ENCODE data around the gene BPIFB3. TPM values are rescaled to one million over a fixed set of nuclear protein-coding genes. Genes with fewer than 3 reads are reported as not detected.

The BPIFB3 gene
- total RNA-seq, 2 donors from 2014 or later = not detected

DNA sequence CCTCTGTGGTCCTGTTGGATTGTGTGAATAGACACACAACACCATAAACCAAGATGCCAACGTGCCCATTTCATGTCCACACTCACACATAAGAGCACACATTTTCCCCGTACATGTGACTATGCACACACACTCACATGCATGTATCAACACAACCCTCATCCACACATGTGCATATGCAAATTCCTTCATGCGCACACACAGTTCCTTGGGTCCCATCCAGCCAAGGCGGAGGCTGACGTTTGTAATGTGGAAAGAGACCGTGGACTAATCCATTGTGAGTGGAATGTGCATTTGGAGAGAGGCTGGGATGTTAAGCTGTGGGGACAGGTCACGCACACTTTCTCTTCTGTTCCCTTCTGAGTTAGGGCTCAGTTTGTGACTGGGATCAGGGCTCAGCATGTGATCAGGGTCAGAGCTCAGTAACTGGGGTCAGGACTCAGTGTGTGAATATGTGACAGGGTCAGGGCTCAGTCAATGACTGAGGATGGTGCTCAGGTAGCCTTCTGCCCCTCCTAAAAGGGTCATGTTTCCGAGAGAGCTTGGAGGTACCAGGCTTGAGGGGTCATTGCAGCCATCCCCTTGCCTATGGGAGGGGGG lies 46.8 kb upstream of the BPIFB3 start:
- TF ChIP-seq, protein P1, sequence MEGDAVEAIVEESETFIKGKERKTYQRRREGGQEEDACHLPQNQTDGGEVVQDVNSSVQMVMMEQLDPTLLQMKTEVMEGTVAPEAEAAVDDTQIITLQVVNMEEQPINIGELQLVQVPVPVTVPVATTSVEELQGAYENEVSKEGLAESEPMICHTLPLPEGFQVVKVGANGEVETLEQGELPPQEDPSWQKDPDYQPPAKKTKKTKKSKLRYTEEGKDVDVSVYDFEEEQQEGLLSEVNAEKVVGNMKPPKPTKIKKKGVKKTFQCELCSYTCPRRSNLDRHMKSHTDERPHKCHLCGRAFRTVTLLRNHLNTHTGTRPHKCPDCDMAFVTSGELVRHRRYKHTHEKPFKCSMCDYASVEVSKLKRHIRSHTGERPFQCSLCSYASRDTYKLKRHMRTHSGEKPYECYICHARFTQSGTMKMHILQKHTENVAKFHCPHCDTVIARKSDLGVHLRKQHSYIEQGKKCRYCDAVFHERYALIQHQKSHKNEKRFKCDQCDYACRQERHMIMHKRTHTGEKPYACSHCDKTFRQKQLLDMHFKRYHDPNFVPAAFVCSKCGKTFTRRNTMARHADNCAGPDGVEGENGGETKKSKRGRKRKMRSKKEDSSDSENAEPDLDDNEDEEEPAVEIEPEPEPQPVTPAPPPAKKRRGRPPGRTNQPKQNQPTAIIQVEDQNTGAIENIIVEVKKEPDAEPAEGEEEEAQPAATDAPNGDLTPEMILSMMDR (IDR thresholded peaks at IDR 0.05) = no peak
- H3K27ac ChIP-seq = no peak overlapping the region
- no peak for ATAC-seq (ENCODE audit: insufficient number of reproducible peaks, low FRiP score, low read depth)
- H3K4me3 ChIP-seq = no peak overlapping the region
- DNase-seq (ENCODE audit: low spot score) = no peak
- no peaks in the 10 kb centered on the region for H3K36me3 ChIP-seq
- H3K9me3 ChIP-seq = no peaks in the 10 kb centered on the region
- no peaks in the 10 kb centered on the region for H3K27me3 ChIP-seq (replicated peaks; ENCODE audit: insufficient read depth)
- no peaks in the 10 kb centered on the region for H3K4me1 ChIP-seq (ENCODE audit: control insufficient read depth in 1 of 2, low read depth in 2 of 2)

DNA sequence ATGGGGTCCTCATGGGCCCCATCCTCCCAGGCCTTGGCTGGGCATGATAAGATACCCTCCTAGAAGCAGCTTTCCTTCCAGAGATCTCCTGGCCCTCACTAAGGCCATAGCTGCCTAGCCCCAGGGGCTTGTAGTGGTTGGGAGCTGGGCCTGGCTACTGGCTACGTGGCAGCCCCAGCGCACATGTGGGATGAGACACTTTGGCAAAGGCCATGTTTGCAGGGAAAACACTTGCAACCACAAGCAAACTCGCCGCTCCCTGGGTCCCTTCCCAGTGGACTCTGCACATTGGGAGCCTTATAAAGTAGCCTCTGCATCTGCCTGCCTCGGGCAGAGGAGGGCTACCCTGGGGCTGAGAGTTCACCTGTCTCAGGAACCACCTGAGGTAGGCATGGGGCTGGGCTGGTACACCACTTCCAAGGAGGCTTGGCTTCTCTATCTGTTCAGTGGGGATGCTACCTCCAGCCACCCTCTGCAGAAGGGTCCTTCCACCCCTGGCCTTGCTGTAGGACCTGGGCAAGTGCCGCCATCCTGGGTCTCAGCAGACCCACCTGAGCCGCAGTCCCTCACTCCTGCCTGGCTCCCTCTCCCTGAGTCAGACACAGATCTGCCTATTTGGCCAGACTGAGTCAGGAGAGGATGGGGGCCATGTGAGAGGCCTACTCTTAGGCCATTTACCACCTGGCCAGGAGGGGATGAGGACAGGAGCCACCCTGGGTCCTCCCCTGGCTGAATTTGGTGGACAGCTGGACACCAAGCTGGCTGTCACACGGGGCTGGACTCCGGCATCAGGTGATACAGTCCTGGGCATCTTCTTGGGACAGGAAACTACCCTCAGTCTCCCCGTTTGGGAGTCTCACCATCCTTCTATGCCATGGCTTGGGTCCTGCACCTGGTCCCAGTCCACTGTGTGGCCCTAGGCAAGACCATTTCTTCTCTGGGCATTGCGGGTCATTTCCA lies 46.0 kb upstream of the BPIFB3 start, which contains the start of gene BPIFB2:
Gene BPIFB2 (plus strand): TSS at position 329 of the 960 bp plus-strand sequence. CDS start 871 bp downstream, outside the sequence.
- TF ChIP-seq, protein P1 (IDR thresholded peaks at IDR 0.05) = no peak
- H3K27ac ChIP-seq = no peak within 1 kb of the TSS
- no peaks in the 10 kb centered on the region for H3K9me3 ChIP-seq

DNA sequence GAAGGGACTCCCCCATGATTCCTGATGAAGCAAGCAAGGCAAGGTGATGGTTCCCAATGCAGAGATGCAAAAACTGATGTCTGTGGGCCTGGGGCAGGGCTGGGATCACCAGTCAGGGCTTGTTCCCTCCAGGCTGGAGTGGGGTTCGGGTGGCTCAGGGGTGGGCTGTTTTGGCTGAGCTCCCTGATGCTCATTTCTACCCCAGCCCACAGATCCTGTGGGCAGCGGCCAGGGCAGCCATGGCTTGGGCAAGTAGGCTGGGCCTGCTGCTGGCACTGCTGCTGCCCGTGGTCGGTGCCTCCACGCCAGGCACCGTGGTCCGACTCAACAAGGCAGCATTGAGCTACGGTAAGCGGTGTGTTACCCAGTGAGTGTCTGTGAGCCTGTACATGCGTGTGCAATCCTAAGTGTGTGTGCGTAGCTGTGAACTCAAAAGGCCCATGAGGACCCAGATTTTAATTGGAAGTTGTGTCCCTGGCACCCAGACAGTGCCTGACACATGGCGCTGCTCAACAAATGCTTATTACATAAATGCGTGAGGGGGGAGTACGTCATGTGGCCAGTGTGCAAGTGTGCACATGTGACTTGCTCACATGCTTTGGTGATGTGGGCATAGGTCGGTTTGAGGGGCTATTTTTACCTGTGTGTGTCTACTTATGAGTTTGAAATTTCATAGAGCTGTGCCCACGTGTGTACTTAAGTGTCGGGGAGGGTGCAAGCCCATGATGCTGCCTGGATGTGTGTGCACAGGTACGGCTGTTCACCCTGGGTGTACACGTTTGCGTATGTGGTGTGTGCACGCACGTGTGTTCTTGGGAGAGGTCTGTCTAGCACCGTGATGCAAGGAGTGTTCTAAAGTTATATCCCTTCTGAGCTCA lies 45.1 kb upstream of the BPIFB3 start:
- TF ChIP-seq, protein P1 (IDR thresholded peaks at IDR 0.05) = no peak
- no peak for DNase-seq (ENCODE audit: low spot score)
- Histone ChIP-seq H3K9me3 (no peaks in the 10 kb centered on the region), H3K36me3 (no peaks in the 10 kb centered on the region), H3K27me3 (replicated peaks; ENCODE audit: insufficient read depth) (no peaks in the 10 kb centered on the region), H3K4me3 (no peak overlapping the region), H3K27ac (no peak overlapping the region), H3K4me1 (ENCODE audit: control insufficient read depth in 1 of 2, low read depth in 2 of 2) (no peaks in the 10 kb centered on the region)
- no peak for ATAC-seq (ENCODE audit: insufficient number of reproducible peaks, low FRiP score, low read depth)

More for the DNA sequence above, 46.0 kb upstream of the BPIFB3 start, which contains the start of gene BPIFB2:
- Histone ChIP-seq H3K36me3 (no peaks in the 10 kb centered on the region), H3K27me3 (replicated peaks; ENCODE audit: insufficient read depth) (no peaks in the 10 kb centered on the region), H3K4me3 (no peak within 1 kb of the TSS), H3K4me1 (ENCODE audit: control insufficient read depth in 1 of 2, low read depth in 2 of 2) (no peaks in the 10 kb centered on the region)
- DNase-seq (ENCODE audit: low spot score) = no peak
- no peak for ATAC-seq (ENCODE audit: insufficient number of reproducible peaks, low FRiP score, low read depth)

GRCh38 chr20:33009214-33010132 lies 44.2 kb upstream of the BPIFB3 start:
- Histone ChIP-seq H3K4me3 (no peak overlapping the region), H3K9me3 (no peaks in the 10 kb centered on the region), H3K27me3 (replicated peaks; ENCODE audit: insufficient read depth) (no peaks in the 10 kb centered on the region), H3K27ac (no peak overlapping the region), H3K36me3 (no peaks in the 10 kb centered on the region), H3K4me1 (ENCODE audit: control insufficient read depth in 1 of 2, low read depth in 2 of 2) (no peaks in the 10 kb centered on the region)
- TF ChIP-seq, protein P1 (IDR thresholded peaks at IDR 0.05) = no peak
- DNase-seq (ENCODE audit: low spot score) (no peak), ATAC-seq (ENCODE audit: insufficient number of reproducible peaks, low FRiP score, low read depth) (no peak)

All from thoracic aorta (tissue), 2 donors.